Transverse colon (tissue), 4 donors: ENCODE measurements around the gene SPATA22.

Experiments used
- EP300 ChIP-seq: sonication (generic); formaldehyde crosslinking; IDR thresholded peaks from one replicate; pipeline ENCODE4 v1.6.1; 2017; ENCODE audit warnings: antibody characterized with exemption, low read depth
- POLR2A ChIP-seq: fragments of 450-650 bp; IDR thresholded peaks from one replicate; pipeline ENCODE4 v1.6.1; 2016; ENCODE audit warnings: antibody characterized with exemption, mild to moderate bottlenecking, moderate library complexity
- POLR2AphosphoS5 ChIP-seq, 3 donors: sonication (generic); formaldehyde crosslinking; IDR thresholded peaks; one replicate each; pipeline ENCODE4 v1.6.1; 2016; ENCODE audit warnings: antibody characterized with exemption in 3 of 3
- TF ChIP-seq, protein P1 (sequence below), 5 experiments: fragments of 200-600 bp in 3 of 5; fragments of 450-650 bp in 2 of 5; sonication (generic) in 3 of 5; IDR thresholded peaks; 1 replicate in 2 of 5; 2 replicates in 3 of 5; pipeline ENCODE4 v1.5.1; 2016 to 2017; ENCODE audit warnings: antibody characterized with exemption in 5 of 5, inconsistent platforms in 3 of 5, mild to moderate bottlenecking in 2 of 5, moderate library complexity in 1 of 5

DNA sequence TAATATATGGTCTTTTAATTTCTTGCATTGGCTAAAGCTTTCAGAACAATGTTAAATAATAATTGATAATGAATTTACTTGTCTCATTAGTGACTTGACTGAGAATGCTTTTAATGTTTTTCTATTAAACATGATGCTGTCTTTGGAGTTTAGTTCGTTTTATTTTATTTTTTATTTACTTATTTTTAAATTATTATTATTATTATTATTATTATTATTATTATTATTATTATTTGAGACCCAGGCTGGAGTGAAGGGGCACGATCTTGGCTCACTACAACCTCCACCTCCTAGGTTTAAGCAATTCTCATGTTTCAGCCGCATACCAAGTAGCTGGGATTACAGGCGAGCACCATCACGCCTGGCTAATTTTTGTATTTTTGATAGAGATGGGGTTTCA lies 56.0 kb downstream of the SPATA22 start:
- TF ChIP-seq, protein P1, sequence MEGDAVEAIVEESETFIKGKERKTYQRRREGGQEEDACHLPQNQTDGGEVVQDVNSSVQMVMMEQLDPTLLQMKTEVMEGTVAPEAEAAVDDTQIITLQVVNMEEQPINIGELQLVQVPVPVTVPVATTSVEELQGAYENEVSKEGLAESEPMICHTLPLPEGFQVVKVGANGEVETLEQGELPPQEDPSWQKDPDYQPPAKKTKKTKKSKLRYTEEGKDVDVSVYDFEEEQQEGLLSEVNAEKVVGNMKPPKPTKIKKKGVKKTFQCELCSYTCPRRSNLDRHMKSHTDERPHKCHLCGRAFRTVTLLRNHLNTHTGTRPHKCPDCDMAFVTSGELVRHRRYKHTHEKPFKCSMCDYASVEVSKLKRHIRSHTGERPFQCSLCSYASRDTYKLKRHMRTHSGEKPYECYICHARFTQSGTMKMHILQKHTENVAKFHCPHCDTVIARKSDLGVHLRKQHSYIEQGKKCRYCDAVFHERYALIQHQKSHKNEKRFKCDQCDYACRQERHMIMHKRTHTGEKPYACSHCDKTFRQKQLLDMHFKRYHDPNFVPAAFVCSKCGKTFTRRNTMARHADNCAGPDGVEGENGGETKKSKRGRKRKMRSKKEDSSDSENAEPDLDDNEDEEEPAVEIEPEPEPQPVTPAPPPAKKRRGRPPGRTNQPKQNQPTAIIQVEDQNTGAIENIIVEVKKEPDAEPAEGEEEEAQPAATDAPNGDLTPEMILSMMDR (IDR thresholded peaks at IDR 0.05): no peak
- TF ChIP-seq EP300 (no peak), POLR2AphosphoS5 (IDR thresholded peaks at IDR 0.05) (no peak), POLR2A (no peak)
